Hematopoietic multipotent progenitor cell treated with erythropoietin and hydrocortisone succinate and interleukin-3 and kit ligand, for 15 days (in vitro differentiated cells): ENCODE measurements around the gene ZBTB7C.

Experiments
- DNase-seq: peaks from one replicate; pipeline ENCODE4 v3.0.0-alpha.2; 2015; ENCODE audit warnings: low spot score

The ZBTB7C gene

DNA sequence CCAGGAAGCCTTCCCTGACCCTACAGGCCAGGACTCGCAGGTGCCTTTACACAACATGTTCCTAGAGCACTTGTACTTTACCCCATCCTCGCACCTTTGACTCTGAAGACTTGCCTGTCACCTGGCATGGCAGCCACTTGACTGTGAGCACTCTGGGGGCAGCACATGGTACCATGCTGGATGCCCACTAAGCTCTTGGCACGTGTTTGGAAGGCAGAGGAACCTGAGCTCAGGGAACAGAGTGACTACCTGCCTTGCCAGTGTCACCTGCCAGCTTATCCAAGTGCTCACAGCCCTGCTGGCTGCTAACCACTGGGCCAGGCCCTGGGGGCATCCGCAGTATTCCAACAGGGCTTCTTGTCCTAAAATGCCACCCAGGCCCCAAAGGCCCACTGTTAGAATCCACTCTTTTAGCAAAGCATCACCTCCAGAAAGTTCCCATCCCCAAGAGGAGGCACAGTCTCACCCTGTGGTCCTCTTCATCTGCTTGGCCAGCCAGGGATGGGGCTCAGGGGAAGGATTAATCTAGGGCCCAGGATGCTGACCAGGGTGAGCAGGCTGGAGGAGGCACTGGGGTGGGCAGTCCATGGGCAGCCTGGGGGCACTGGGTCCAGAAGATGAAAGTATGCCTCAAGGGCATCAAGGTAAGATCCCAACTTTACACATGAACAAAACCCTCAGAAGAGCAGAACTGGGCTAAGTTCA, 57.0 kb downstream of the ZBTB7C start:
- DNase-seq = no peak

DNA sequence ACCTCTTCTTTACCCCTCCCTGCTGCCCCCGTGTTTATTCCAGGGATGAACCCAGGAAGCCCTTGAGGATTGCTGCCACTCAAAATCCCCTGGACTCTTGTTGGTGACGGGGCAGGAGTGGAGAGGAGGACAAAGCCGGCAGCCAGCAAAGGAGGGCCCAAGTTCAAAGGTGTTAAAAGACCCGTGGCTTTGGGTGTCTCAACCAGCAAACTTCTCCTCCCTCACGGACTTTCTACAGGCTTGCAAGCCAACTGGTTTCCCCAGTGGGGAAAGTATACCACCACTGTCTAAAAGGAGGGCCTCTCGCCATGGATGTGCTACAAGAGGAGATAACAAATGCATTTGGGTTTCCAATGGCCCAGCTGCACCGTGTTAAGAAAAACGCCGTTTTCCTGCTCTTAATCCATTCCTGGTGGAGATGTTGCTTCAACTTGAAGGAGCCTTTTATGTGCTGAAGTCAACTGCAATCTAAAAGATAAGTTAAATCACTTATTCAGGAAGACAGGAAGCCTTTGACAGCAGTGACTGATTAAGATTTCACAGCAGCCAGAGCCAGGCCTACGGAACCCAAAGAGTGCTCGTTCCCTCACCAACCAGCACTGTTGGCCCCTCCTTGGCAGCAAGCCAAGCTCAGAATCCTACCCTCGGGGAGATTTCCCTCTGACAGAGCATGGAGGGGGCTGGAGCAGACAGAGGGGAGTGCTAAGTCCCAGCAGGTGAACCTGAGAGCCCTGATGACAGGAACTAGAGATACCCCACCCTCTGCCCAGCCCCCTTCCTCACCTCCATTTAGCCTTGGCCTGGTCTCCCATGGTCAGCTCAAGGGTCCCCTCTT, 57.8 kb downstream of the ZBTB7C start:
- no peak for DNase-seq

DNA sequence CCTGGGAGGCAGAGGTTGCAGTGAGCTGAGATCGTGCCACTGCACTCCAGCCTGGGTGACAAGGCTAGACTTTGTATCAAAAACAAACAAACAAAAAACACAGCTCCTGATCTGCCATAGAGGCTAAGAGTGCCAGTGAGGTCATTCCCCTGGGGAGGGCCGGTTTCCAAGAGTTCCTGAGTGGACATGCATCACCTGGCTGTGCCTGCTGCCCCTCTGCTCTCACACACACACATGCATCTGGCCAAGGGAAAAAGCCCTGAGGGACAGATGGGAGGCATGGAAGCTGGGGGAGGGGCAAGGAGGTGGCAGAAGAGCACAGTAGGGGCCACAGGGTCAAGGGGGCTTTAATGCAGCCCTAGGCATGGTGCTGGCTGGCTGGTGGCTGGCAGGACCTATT, 60.4 kb downstream of the ZBTB7C start:
- no peak for DNase-seq

DNA sequence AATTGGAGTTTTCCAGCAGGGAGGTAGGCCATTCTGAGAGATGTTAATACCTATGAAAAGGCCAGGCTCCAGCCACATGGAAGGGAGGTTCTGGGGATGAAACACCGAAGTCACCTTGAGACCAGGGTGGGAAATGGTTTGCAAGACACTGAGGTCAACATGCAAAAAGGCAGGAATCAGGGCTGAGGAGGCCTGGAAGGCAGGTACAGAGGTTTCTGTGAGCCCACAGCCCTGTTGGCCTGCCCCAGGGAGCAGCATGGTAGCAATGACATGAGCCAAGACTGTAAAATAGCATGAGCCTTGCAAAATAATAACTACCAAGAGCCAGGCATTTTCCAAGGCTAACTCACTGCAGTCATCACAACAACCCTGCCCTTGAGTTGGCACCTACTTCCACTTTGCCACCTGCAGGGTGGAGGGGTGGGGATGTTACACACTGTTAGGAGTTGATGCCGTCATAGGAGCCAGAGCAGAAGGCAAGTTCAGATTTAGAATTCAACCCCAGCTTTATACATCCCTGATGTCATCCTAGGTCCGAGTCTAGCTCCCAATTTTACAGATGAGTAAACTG, 61.3 kb downstream of the ZBTB7C start:
- no peak for DNase-seq

DNA sequence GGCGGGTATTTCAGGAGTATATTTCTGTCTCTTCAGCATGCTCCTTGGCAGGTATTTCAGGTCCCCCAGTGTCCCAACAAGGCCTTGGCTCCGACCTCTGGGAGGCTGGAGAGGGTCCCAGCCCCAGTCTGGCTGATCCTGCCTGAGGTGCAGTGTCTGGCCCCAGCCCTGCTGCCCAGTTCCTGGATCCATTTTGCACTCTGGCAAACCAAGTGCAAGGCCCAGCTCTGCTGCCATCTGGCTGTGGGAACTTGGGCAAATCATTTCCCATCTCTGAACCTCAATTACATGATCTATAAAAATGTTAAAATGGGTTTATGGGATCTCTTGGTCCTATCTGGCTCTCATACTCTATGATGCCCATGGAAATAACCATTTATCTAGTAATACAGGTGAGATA, 63.6 kb downstream of the ZBTB7C start:
- DNase-seq = no peak

DNA sequence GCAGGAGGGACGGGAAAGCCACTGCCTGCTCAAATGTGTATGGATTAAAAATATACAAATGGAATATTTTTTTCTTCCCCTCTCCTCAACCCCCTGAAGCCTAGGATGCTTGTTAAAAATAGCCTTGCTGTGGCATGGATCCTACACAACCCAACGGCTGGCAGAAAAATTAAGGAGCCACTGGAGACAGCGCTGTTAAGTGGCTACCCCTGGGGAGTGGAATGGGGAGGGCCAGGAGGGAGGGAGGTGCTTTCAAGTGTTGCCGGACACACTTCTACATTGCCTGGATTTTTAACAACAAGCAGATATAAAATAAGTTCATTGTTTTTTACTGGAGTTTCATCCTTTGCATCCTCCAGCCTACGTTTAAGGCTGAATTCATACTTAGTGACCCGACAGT, 66.6 kb downstream of the ZBTB7C start:
- no peak for DNase-seq

DNA sequence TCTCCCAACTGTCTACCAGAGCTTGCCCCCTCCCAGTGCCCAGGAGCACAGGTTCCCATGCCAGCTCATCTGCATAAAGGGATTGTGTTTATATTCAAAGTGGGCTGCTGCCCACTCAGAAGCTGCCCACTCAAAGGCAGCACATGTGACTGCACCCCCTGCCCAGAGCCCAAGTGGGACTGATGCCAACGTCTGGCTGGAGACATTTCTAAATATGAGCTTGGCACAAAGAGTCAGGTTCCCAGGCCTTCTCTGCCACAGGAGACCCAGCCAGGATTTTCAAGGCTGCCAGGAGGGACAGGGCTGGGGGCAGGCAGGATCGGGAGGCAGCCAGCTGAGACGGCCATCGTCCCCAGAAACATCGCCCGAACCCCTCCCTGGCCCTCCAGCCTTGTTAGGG, 67.1 kb downstream of the ZBTB7C start:
- no peak for DNase-seq

DNA sequence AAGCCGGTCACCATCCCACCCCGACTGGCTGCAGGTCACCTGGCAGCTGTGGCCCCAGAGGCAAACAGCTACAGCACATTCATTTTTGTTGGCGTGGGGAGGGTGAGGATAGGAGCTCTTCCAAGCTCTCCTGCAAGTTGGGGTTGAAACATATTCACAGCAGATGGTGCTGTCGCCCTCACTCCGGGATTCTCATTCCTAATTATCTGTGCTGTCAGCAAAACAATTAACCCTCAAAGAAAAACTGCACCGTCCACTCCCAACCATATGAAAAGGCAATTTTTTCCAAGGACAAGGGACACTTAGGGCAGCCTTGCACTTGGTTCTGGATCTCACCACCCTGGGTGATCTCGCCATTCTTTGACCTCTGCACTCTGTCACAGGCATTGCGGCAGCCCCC, 68.6 kb downstream of the ZBTB7C start:
- no peak for DNase-seq

DNA sequence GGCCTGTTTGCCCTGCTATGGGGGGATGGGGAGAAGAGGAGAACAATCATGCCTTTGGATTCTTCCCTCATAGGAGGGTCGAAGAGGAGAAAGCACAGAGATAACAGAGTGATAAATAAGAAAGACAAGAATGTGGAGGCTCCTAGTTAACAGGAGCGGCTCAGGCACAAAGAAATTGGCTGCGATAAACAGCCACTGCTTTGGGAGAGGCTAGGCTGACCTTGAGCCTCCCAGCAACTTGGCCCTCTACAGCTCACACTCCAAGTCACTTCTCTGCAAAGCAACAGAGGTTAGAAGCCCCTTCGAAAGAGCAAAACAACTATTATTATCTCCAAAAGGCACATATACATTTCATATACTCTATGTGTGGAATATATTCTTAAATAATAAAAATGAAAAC, 69.5 kb downstream of the ZBTB7C start:
- DNase-seq = no peak

DNA sequence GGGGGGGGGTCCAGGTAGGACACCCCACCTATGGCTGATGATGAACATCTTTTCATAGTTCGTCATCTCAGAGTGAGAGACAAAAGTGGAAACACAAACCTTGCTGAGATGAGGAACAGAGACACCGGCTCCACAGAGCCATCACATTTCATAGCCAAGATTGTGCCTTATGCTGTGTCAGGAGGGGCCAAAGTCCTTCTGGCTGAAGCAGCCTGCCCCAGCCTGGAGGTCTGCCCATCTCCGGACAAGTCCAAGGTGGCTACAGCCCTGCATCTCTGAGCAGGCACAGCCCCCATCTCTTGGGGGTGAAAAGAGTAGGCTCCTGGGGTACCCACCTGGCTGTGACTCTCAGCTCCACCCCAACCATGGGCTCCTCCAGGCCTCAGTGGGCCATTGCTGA, 70.3 kb downstream of the ZBTB7C start:
- DNase-seq = no peak

DNA sequence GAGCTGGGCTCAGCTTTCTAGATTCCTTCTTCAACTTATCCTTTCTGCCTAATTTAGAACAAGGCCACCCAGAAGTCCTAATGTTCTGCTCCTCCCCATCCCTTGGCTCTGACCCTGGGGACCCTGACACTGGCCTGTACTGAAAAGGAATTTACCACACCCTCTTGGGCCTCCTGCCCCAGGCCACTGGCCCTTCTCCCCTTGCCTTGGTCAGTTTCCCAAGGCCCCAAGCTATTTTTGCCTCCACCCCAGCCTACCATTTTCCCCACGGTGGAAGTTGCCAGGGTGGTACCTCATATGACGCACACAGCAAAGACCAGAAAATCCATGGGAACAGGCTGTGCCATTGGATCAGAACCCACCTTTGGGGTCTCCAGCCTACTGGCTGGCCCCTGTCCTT, 72.1 kb downstream of the ZBTB7C start:
- DNase-seq = no peak

DNA sequence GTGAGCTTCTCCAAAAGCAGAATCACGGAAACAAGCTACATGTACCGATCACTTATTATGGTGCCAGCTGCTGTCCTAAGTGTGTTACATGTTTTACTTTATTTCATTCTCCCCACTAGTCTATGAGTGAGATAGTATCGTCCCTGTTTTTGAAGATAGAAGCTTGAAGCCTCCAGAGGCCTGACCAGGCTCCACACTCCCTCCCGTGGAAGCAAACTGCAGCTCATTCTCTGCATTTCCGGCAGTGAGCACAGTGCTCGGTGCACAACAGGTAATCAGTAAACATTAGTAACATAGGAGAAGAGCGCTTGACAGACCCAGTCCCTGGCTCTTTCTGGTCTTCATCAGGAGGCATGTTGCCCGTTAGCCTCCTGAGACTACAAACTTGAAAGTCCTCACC, 72.9 kb downstream of the ZBTB7C start:
- DNase-seq = no peak

DNA sequence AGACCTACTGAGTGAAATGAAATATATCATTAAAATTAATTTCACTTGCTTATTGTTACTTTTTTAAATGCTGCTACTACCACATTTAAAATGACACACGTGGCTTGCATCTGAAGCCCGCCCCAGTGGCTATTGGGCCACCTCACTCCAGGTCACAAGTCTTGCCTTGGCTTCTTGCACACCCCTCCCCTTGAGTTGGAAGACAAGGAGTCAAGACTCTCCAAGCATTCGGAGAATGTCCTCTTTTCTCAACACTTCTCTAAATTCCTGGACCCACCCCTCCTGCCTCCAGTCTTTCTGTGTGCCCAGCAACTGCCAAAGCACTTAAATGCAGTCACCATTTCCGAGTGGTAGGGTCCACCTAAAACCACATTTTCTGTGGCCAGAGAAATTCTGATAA, 73.4 kb downstream of the ZBTB7C start:
- no peak for DNase-seq

DNA sequence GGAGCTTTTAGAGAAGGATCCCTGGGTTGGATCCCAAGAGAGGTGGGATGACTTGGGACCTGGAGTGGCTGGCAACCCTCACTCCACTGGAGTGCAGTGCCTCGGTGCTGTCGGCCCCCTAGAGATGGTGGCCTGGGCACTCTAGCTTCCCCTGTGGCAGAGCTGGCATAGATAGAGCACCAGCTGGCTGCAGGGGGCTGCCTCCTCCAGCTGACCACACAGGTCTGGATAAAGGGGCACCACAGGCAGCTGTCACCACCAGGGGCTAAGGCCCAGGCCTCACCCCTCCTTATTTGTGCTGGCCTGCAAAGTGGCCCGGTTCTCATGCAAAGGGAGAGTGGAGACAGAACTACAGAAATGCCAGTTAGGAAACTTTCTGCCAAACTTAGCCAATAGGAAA, 74.3 kb downstream of the ZBTB7C start:
- no peak for DNase-seq

DNA sequence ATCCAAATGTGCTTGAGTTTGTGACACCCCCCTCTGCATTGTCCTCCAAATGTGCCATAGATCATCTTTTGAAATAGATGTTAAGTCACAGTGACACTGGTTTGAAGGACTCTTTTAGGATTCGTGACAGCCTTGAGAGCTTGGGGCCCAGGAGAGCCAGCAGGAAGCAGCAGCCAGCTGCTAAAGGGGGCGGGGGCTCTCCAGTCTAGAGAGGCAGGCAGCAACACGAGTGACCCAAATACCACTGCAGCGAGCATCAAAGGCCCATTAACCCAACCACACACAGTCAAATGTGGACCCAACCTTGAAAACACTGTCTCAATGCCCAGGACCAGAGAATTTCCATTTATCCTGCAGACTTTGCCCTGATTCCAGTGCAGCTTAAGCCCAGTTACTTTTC, 75.6 kb downstream of the ZBTB7C start:
- no peak for DNase-seq

DNA sequence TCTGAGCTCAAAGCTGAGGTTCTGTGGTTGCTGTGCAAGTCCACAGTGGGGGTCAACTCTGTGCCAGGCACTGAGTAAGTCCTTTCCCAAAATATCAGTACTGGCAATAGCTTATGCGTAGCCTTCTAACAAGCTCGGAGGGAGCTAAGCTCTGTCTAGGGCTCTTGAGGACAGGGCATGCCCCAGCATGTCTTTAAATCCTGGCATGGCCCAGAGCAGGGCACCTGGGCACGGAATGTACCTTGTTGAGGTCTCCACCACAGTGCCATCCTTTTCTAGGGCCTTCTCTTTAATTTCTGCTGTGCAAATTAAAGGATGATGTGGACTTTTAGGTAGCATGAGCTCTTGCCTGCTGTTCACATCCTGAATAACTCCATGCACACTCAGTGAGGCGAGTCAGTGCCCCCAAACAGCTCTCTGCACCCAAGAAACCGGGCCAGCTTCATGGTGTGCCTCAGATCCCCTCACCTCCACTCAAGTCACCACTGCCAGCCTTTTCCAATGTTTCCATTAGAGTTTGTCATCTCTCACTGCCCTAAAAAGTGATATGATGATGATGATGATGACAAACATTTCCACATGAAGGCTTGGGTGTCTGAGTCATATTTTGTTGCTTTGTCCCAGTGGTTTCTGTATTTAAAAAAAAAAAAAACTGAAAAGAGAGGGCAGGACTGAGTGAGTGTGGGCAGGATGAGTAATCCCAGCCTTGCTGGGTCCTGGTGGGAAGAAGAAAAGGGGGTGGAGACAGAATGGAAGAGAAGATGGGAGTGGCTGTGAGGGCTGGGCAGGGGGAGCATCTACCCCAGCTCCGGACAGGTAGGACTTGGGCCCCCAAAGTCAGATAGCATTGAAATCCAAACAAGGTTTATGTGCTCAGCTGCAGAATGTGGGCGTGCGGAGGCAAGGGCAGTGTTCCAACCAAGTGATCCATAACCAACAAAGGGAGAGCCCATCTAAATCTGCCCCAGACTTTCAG, 78.9 kb downstream of the ZBTB7C start:
- no peak for DNase-seq

DNA sequence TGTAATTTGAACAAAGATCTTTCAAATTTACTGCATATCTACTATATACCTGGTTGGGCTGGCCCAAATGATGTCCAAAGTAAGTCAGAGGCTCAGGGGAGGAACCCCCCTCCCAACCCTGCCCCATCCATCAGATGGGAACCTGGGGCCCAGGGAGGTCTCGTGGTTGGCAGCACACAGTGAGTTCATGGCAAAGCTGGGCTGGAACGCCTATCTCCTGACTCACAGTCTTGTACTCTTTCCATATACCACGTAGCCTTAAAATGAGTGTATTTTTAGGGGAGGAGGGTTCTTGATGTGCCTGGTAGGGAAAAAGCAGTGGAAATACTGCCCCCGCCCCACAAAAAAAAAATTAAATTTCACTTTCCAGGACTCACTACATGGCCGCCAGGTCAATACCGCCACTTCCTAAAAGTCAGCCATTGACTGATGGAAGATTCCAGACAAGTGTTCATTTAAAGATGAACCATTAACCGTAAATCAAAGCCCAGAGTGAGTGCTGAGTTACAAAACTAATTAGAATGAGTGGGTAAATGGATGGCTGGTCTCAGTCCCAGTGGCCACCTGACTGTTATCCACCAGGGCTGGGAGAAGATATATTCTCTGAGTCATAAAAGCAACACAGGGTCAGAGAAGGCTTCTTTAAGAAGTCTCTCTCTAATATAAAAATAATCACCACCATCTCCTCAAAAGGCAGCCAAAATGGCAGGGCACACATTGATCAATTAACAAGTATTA, 80.5 kb downstream of the ZBTB7C start:
- no peak for DNase-seq

DNA sequence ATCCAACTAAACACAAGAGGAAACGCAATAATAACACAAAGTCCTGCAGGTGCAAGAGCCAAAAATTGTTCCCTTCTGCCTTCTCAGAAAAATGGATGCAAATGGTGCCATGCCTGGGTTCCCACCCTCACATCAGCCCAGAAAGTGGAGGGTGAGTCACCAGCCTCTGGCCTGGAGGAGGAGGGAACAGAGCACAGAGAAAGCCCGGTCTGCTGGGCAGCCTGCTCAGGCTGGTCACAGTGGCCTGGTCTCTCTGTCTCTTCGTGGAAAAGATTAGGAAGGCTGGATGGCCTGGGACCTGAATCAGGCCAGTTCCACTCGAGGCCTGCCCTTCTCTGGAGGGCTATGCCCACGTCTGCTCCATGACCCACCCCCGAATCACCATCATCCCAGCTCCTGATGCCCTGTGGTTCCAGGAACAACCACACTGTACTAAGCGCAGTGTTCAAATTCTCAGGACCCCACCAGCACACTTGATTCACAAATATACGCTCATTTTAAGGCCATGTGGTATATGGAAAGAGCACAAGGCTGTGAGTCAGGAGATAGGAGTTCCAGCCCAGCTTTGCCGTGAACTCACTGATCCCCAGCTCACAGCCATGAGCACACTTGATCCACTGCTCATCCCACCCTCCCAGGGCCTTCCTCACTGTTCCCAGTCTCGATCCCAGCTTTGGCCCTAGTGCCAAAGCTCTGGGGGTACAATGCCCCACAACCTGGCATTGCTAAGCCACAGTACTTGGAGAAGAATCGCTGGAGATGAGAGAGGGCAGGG, 82.1 kb downstream of the ZBTB7C start:
- no peak for DNase-seq

DNA sequence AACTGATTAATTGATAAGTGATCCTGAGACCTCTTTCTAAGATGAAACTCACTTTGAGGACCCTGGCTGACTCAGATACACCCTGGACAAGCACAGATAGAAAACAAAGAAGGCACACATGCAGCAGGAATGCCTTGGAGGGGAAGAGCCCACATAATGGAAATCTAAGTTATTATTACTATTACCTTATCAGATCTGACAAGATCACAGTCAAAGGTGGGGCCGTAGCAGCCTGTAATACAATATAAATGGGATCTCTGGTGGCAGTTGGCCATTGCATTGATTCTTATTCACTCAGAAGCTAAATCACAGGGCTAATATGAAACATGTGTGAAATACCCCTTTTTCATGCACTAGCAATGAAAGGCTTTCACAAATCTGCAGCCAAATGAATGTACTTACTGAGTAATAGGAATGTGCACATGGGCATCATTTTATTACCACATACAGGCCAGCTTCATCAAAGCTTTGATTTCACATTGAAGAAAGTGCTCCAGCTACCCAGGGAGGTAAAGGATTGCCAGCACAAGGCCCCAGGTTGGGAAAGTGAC, 84.0 kb downstream of the ZBTB7C start:
- DNase-seq = no peak

DNA sequence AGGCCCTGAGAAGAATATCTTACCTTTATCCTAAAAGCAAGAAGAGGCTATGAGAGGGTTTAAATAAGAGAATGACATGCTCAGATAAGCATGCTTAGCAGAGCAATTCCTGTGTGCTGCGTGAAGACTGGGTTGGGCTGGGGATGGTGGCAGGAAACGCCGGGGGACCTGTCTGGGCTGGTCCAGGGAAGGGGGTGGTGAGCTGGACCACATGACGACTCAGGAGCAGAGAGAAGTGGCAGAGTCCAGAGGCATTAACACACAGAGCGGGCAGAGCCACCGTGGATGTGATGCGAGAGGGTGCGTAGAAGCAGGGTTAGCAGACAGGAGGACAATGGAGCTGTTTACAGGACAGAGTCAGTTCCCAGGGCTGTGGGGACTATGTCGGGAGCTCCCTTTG, 84.5 kb downstream of the ZBTB7C start:
- no peak for DNase-seq
